ENCODE data around the gene NEUROD6. TPM values are rescaled to one million over a fixed set of nuclear protein-coding genes. Genes with fewer than 3 reads are reported as not detected.

Gene NEUROD6
- polyA plus RNA-seq, 1 donor (not counting 4 experiments of a cell fraction or from before 2014, with no cell fraction given) = not detected

- no peaks in the 10 kb centered on the region for H3K79me2 ChIP-seq (ENCODE audit: control insufficient read depth, insufficient read depth, low read length)
- FAIRE-seq (no peak), DNase-seq (ENCODE audit: low read depth, low spot score) (no peak)
- TF ChIP-seq CTCF (optimal IDR thresholded peaks at IDR 0.05 in 1 of 3, IDR thresholded peaks at IDR 0.05 in 1 of 3, conservative IDR thresholded peaks at IDR 0.05 in 1 of 3; ENCODE audit: extremely low read depth in 1 of 3, insufficient read depth in 2 of 3, low read length in 3 of 3) (no peak), EZH2 (IDR thresholded peaks at IDR 0.05; ENCODE audit: low read length) (no peak)
- H3K9ac ChIP-seq (ENCODE audit: control insufficient read depth, extremely low read depth, insufficient read depth, low read length) = no peak overlapping the region
- no peak overlapping the region for H3K27ac ChIP-seq (ENCODE audit: control insufficient read depth, insufficient read depth, low read length)
- no peaks in the 10 kb centered on the region for H3K4me1 ChIP-seq (ENCODE audit: control insufficient read depth, extremely low read depth, insufficient read depth, low read length)
- no peak overlapping the region for H3K4me2 ChIP-seq (ENCODE audit: control insufficient read depth, extremely low read depth, insufficient read depth, low read depth, low read length)
- H3K9me3 ChIP-seq (ENCODE audit: control insufficient read depth, low read depth, low read length) = no peaks in the 10 kb centered on the region
- no peaks in the 10 kb centered on the region for H4K20me1 ChIP-seq (ENCODE audit: control insufficient read depth, extremely low read depth, insufficient read depth, low read length)
- H3K4me3 ChIP-seq (ENCODE audit: control insufficient read depth in 2 of 3, extremely low read depth in 1 of 3, insufficient read depth in 2 of 3, low read depth in 1 of 3, low read length in 3 of 3) = no peak overlapping the region
- dilution Hi-C loops (cut with MboI; ENCODE audit: extremely low pct_ligation_motif_present, low sequenced_read_pairs) = no loop called here
- no peaks in the 10 kb centered on the region for H3K9me1 ChIP-seq (ENCODE audit: control insufficient read depth, extremely low read depth, insufficient read depth, low read length)
- no peaks in the 10 kb centered on the region for H3K36me3 ChIP-seq (ENCODE audit: control insufficient read depth in 2 of 2, extremely low read depth in 1 of 2, insufficient read depth in 2 of 2, low read length in 2 of 2)
- no peak overlapping the region for H2AFZ ChIP-seq (ENCODE audit: control insufficient read depth, low read length)
- H3K27me3 ChIP-seq (ENCODE audit: control insufficient read depth, extremely low read depth, insufficient read depth, low read length) = peaks cover 3% of the 10 kb centered on the region
These were observed 22.2 kb downstream of the NEUROD6 start for GRCh38 chr7:31318313-31318712.

GRCh38 chr7:31316876-31317275 is 23.6 kb downstream of the NEUROD6 start:
- Histone ChIP-seq H3K36me3 (ENCODE audit: control insufficient read depth in 2 of 2, extremely low read depth in 1 of 2, insufficient read depth in 2 of 2, low read length in 2 of 2) (no peaks in the 10 kb centered on the region), H3K9me1 (ENCODE audit: control insufficient read depth, extremely low read depth, insufficient read depth, low read length) (no peaks in the 10 kb centered on the region), H3K9ac (ENCODE audit: control insufficient read depth, extremely low read depth, insufficient read depth, low read length) (no peak overlapping the region), H3K27me3 (ENCODE audit: control insufficient read depth, extremely low read depth, insufficient read depth, low read length) (peaks cover 3% of the 10 kb centered on the region), H3K4me1 (ENCODE audit: control insufficient read depth, extremely low read depth, insufficient read depth, low read length) (no peaks in the 10 kb centered on the region), H3K79me2 (ENCODE audit: control insufficient read depth, insufficient read depth, low read length) (no peaks in the 10 kb centered on the region), H3K9me3 (ENCODE audit: control insufficient read depth, low read depth, low read length) (no peaks in the 10 kb centered on the region), H3K27ac (ENCODE audit: control insufficient read depth, insufficient read depth, low read length) (no peak overlapping the region), H4K20me1 (ENCODE audit: control insufficient read depth, extremely low read depth, insufficient read depth, low read length) (no peaks in the 10 kb centered on the region), H3K4me2 (ENCODE audit: control insufficient read depth, extremely low read depth, insufficient read depth, low read depth, low read length) (no peak overlapping the region), H2AFZ (ENCODE audit: control insufficient read depth, low read length) (no peak overlapping the region), H3K4me3 (ENCODE audit: control insufficient read depth in 2 of 3, extremely low read depth in 1 of 3, insufficient read depth in 2 of 3, low read depth in 1 of 3, low read length in 3 of 3) (no peak overlapping the region)
- no peak for FAIRE-seq
- TF ChIP-seq EZH2 (IDR thresholded peaks at IDR 0.05; ENCODE audit: low read length) = no peak
- no peak for TF ChIP-seq CTCF (optimal IDR thresholded peaks at IDR 0.05 in 1 of 3, IDR thresholded peaks at IDR 0.05 in 1 of 3, conservative IDR thresholded peaks at IDR 0.05 in 1 of 3; ENCODE audit: extremely low read depth in 1 of 3, insufficient read depth in 2 of 3, low read length in 3 of 3)
- dilution Hi-C loops (cut with MboI; ENCODE audit: extremely low pct_ligation_motif_present, low sequenced_read_pairs) = no loop called here
- no peak for DNase-seq (ENCODE audit: low read depth, low spot score)
